Pons (tissue), 1 donor: Measurements from ENCODE around the gene ARHGEF17.
"Not testable (repeated sequence)": the region's sequence is repeated elsewhere in the genome, so short reads cannot be mapped to it uniquely, and the experiment has no call there.

Experiments used
- DNase-seq: peaks from one replicate; pipeline ENCODE4 v3.0.0-alpha.2; 2016; ENCODE audit warnings: low spot score

ARHGEF17 gene, protein sequence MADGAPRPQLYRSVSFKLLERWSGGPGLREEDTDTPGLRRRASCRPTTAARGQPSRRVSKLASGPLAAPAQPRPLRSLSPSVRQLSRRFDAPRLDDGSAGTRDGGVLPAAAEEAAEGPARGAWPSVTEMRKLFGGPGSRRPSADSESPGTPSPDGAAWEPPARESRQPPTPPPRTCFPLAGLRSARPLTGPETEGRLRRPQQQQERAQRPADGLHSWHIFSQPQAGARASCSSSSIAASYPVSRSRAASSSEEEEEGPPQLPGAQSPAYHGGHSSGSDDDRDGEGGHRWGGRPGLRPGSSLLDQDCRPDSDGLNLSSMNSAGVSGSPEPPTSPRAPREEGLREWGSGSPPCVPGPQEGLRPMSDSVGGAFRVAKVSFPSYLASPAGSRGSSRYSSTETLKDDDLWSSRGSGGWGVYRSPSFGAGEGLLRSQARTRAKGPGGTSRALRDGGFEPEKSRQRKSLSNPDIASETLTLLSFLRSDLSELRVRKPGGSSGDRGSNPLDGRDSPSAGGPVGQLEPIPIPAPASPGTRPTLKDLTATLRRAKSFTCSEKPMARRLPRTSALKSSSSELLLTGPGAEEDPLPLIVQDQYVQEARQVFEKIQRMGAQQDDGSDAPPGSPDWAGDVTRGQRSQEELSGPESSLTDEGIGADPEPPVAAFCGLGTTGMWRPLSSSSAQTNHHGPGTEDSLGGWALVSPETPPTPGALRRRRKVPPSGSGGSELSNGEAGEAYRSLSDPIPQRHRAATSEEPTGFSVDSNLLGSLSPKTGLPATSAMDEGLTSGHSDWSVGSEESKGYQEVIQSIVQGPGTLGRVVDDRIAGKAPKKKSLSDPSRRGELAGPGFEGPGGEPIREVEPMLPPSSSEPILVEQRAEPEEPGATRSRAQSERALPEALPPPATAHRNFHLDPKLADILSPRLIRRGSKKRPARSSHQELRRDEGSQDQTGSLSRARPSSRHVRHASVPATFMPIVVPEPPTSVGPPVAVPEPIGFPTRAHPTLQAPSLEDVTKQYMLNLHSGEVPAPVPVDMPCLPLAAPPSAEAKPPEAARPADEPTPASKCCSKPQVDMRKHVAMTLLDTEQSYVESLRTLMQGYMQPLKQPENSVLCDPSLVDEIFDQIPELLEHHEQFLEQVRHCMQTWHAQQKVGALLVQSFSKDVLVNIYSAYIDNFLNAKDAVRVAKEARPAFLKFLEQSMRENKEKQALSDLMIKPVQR (N-terminal part only)

DNA sequence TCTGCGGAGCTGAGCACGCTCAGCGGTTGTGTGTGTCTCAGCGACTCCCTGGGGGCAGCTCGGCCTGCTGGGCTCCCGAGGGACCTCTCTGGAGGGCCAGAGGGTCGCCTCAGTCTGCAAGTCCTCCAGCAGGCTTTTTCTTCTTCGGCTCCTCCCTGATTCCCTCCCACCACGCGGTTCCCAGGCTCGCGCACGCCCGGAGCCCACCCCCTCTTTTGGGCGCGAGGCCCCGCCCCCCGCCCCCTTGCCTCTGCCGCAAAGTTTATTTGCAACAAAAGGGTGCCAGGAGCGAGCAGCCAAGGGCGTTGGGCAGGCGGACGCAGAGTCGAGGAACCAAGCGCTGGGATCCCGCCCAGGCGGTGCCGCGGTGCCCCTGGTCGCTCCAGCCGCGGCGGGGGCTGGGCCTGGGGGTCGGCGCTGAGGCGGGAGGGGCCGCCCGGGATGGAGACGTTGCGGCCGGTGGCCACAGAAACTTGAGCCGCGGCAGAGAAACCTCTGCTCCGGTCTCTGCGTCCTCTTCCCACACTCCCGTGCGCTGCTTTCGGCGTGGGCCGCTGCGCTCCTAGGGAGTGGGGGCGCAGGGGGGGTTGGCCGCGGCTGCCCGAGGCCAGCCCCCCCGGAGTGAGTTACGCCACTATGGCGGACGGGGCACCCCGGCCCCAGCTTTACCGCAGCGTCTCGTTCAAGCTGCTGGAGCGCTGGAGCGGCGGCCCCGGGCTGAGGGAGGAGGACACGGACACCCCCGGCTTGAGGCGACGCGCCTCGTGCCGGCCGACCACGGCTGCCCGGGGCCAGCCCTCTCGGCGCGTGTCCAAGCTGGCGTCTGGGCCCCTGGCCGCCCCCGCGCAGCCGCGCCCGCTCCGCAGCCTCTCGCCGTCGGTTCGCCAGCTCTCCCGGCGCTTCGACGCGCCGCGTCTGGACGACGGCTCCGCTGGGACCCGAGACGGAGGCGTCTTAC is at the start of gene ARHGEF17:
ARHGEF17 (plus strand) TSS at position 274 of the 958 bp plus-strand sequence; CDS start at position 637, 363 bp downstream.
- DNase-seq, result no peak

DNA sequence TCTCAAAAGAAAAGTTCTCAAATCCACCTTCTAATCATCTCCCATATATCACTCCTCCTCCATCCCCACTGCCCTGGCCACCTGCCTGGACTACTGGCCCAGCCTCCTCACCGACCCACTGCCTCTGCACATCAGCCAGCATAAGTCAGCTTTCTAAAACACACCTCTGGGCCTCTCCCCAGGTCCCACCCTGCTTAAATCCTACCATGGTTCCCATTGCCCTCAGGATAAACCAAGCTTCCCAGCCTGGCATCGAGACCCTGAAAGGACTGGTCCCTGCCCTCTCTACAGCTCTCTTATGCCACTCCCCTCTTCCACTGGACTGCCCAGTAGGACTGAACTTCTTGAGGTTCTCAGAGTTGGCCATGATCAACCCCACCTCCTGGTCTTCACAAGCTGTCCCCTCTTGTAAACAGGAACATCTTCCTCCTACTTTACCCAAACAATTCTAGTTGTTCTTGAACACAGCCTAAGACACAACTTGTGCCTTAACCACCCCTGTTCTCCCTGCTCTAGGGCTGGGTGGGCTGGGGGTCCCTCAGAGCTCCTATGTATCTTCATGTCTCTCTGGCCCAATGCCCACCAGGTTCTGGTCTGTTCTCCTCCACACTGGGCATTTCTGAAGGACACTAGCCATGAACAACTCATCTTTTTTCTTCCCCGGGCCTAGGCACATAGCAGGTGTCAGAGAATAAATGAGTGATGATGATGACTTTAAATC is 48.5 kb upstream of the ARHGEF17 start:
- no peak for DNase-seq

GRCh38 chr11:73260127-73260457 is 48.0 kb upstream of the ARHGEF17 start:
- no peak for DNase-seq

DNA sequence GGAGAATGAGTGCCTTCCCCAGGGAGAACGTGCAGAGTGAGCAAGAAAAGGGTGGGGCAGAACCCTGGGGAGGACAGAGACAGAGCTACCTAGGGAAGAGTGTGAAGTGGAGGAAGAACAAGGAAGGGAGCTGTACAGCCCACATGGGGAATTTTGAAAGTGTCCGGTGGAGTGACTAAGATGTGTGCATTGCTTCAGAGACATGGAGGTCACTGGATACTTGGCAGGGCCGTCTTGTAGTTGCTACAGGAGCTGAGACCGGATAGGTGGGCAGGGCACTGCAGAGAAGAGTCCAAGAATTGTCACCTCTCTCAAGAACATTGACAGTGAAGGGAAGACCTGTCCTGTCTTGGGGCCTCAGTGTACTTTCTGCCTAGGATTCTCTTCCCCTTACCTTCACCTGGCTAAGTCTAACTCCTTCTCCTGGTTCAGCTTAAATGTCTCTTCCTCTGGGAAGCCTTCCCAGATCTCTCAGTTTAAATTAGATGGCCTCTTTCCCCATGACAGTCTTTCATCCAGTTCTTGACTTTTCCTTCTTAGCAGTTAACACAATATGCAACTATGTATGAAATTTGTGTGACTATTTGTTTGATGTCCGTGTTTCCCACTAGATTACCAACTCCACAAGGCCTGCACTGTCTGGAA is 45.1 kb upstream of the ARHGEF17 start:
- no peak for DNase-seq

- no peak for DNase-seq
Observed at GRCh38 chr11:73263640-73264039, 44.4 kb upstream of the ARHGEF17 start.

GRCh38 chr11:73265278-73265810 is 42.7 kb upstream of the ARHGEF17 start:
- DNase-seq, result no peak

- DNase-seq, result no peak
Observed at GRCh38 chr11:73265853-73266645, 42.0 kb upstream of the ARHGEF17 start.

DNA sequence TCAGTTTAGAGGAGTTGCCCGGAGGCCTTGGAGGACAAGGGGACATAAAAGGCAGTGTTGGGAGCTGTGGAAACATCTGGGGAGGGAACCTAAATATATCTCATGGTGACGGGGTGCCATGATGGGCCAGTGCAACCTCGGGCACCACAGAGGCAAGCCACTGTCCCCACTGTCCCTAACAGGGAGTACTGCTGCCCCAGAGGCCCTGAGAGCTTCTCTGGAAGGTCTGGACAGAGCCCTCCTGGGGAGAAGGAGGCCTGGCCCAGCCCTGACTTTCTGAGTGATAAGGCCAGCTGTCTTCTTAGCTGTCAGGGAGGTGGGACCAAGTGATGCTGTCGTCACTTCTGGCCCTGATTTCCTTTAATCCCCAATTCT is 41.4 kb upstream of the ARHGEF17 start:
- DNase-seq, result no peak

DNA sequence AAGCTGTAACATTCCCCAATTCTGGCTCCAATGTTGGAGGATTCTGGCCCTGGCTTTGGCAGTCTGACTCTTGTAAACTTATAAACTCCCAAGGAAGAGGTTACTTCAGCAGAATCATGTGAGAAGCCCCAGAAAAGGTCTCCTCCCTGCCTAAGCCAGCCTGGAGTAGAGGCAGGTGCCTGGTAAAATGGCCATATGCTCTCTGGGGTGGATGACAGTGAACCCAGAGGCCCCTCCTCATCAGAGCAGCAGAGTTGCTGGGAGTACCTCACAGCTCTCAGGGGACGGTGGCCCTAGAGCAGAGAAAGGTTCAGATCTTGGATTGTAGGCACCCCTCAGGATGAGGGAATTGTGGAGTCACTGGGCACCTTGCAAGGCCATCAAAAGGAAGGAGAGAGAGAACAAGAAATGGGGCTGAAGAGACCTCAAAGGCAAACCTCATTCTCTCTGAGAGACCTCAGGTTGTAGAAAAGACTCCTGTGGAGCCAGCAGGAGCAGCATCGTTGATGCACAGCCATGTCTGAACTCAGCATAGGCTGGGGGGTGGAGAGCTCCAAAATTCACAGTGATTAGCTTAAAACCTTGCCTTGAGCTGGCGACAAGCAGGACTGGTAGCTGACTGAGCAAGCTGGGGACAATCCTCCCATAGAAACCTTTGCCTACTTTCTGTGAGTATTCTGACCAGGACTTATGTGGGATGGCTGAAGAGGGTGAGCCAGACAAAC is 40.8 kb upstream of the ARHGEF17 start:
- DNase-seq, result no peak

DNA sequence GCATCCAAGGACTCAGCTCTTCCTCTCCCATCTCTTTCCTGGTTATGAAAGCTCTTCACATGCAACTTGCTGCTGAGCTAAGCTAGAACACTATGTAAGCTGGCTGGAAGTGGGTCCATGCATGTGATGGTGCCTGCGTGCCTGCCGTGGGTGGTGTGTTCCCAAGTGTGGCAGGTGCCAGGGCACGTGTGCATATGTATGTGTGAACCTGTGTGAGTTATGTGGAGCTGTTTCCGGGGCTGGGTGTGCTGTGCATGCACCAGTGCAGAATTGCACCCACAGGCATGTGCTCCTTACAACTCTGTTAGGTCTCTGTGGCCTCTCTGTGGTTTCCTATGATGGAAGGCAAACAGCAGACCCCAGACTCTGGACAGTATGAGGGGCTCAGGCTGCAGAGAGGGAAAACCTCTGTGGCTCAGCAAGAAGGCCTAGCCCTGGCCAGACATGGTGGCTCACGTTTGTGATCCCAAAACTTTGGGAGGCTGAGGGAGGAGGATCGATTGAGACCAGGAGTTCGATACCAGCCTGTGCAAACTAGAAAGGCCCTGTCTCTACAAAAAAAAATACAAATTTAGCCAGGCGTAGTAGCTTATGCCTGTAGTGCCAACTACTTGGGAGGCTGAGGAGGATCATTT is 40.1 kb upstream of the ARHGEF17 start:
- no peak for DNase-seq

GRCh38 chr11:73268671-73269271 is 39.3 kb upstream of the ARHGEF17 start:
- DNase-seq, result no peak

GRCh38 chr11:73269459-73270015 is 38.5 kb upstream of the ARHGEF17 start:
- DNase-seq, result no peak

DNA sequence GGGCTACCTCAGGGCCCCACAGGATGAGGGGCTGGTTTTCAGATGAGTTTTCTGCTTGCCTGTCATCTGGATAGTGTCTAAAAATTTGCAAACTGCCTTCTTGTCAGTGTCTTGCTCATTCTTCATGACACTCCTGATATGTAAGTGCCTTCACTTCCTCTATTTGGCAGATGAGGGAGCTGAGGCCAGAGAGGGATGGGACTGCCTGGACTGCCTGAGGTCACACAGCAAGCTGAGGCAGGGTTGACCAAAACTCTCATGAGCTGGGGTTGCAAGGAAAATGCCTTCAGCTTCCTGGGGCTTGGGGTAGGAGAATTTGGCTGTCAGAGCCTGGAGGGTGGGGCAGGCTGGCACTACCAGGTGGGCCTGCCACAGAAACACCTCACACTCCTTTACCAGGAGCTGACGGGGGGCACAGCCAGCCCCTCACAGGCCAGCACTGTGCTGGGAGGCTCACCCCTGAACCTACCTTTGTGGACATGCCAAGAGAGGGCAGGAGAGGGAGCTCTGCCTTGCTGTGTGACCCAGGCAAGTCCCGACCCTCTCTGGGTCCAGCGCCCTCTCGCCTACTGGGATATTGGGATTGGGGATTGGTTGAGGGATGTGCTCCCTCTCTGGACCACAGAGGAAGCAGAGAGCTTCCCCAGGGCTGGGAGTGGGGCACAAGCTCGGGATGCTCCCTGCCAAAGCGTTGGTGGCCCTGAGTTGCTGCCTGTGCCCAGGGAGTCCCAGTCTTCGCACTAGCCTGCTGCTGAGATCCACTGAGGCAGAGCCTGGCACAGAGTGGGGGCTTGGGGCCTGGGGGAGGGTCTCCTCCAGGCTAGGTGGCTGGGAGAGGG is 37.8 kb upstream of the ARHGEF17 start:
- no peak for DNase-seq

DNA sequence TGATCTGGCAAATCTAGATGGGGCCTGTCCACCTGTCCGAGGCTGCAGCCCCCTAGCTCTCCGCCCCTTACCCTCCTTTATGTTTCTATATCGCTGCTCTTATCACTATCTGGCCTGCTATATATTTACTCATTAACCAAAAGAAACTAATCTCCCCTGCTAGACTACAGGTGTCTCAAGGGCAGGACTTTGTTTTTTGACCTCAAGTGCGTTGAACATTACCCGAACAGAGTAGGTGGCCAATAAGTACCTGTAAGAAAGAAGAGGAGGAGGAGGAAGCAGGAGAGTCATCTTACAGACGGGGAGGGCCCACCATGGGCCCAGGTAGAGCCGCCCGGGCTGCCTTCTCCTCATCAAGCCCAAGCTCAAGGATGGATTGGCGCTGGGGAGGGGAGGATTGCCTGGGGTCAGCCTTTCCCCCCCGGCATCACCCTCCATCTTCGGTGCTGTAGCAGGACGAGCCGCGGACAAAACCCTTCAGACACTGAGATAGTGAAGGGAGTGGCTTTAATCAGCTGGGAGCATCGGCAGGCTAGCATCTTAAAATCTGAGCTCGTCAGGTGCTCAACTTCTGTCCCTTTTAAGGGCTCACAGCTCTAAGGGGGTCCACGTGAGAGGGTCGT is 37.1 kb upstream of the ARHGEF17 start:
- DNase-seq, result no peak

GRCh38 chr11:73271478-73271865 is 36.6 kb upstream of the ARHGEF17 start:
- DNase-seq, result not testable (repeated sequence)
